HL-60 (cell line): ENCODE data around the gene SLC25A25.

ENCODE experiments used
- POLR2AphosphoS5 ChIP-seq: IDR thresholded peaks from 2 replicates; pipeline ENCODE4 v1.6.1; 2012; ENCODE audit warnings: low read depth
- SPI1 ChIP-seq: IDR thresholded peaks from 2 replicates; pipeline ENCODE4 v1.6.1; 2012; ENCODE audit warnings: low read depth, mild to moderate bottlenecking, borderline replicate concordance
- TF ChIP-seq, protein P1 (sequence below): IDR thresholded peaks from one replicate; pipeline ENCODE4 v1.5.1; 2011; ENCODE audit warnings: low read length, control low read depth, inconsistent platforms; ENCODE audit not compliant: insufficient read depth
- TF ChIP-seq, protein P2 (sequence below): IDR thresholded peaks from 2 replicates; pipeline ENCODE4 v1.6.1; 2012; ENCODE audit warnings: low read depth; ENCODE audit not compliant: insufficient replicate concordance

GRCh38 chr9:128084746-128085145 is 16.7 kb downstream of the SLC25A25 start:
- TF ChIP-seq, protein P1, sequence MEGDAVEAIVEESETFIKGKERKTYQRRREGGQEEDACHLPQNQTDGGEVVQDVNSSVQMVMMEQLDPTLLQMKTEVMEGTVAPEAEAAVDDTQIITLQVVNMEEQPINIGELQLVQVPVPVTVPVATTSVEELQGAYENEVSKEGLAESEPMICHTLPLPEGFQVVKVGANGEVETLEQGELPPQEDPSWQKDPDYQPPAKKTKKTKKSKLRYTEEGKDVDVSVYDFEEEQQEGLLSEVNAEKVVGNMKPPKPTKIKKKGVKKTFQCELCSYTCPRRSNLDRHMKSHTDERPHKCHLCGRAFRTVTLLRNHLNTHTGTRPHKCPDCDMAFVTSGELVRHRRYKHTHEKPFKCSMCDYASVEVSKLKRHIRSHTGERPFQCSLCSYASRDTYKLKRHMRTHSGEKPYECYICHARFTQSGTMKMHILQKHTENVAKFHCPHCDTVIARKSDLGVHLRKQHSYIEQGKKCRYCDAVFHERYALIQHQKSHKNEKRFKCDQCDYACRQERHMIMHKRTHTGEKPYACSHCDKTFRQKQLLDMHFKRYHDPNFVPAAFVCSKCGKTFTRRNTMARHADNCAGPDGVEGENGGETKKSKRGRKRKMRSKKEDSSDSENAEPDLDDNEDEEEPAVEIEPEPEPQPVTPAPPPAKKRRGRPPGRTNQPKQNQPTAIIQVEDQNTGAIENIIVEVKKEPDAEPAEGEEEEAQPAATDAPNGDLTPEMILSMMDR = no peak
- TF ChIP-seq POLR2AphosphoS5 (no peak), SPI1 (no peak)
- TF ChIP-seq, protein P2, sequence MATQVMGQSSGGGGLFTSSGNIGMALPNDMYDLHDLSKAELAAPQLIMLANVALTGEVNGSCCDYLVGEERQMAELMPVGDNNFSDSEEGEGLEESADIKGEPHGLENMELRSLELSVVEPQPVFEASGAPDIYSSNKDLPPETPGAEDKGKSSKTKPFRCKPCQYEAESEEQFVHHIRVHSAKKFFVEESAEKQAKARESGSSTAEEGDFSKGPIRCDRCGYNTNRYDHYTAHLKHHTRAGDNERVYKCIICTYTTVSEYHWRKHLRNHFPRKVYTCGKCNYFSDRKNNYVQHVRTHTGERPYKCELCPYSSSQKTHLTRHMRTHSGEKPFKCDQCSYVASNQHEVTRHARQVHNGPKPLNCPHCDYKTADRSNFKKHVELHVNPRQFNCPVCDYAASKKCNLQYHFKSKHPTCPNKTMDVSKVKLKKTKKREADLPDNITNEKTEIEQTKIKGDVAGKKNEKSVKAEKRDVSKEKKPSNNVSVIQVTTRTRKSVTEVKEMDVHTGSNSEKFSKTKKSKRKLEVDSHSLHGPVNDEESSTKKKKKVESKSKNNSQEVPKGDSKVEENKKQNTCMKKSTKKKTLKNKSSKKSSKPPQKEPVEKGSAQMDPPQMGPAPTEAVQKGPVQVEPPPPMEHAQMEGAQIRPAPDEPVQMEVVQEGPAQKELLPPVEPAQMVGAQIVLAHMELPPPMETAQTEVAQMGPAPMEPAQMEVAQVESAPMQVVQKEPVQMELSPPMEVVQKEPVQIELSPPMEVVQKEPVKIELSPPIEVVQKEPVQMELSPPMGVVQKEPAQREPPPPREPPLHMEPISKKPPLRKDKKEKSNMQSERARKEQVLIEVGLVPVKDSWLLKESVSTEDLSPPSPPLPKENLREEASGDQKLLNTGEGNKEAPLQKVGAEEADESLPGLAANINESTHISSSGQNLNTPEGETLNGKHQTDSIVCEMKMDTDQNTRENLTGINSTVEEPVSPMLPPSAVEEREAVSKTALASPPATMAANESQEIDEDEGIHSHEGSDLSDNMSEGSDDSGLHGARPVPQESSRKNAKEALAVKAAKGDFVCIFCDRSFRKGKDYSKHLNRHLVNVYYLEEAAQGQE = no peak
